ENCODE data around the gene EFNB1.

EFNB1 gene

DNA sequence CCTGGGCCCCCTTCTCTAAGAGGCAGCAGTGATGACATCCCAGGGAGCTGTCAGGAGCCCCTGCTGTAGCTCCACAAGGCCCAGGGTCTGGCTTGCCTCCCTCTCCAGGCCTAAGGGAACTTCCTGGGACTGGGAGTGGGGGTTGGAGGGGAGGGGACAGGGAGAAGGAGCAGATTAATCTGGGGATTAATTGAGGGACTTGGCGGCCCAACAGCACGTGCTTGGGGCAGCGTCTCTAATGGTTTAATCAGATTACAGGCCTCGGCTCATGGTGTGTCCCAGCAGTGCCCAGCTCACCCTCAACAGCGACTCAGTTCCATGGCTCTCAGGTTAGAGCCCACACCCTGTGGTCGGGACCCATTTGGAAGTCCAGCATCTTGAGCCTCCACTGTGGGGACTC, 47.9 kb downstream of the EFNB1 start:
- TF ChIP-seq CTCF (IDR thresholded peaks at IDR 0.05; ENCODE audit: low read depth, low read length): no peak
- no peak for DNase-seq (ENCODE audit: extremely low read depth, low read depth)

DNA sequence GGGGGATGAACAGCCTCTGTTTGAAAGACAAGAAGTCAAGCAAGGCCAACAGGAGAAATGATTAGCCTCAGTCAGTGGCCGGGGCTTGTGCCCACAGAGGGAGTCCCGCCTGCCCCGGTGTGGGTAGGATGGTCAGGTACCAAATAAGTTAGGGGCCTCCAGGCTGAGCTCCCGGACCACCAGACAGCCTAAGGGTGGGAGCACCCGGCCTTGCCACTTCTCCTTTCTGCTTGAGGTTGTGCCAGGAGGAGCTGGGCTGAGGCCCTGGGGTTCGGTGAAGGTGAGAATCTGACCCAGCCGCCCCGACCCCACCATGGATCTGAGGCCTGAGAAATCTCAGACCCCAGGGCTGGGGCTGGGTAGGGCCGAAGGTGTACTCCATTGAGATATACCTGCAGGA, 48.8 kb downstream of the EFNB1 start:
- no peak for TF ChIP-seq CTCF (IDR thresholded peaks at IDR 0.05; ENCODE audit: low read depth, low read length)

GRCh38 chrX:68878977-68879645, 50.3 kb downstream of the EFNB1 start:
- DNase-seq (ENCODE audit: extremely low read depth, low read depth): no peak
- no peak for TF ChIP-seq CTCF (IDR thresholded peaks at IDR 0.05; ENCODE audit: low read depth, low read length)

More for the DNA sequence above, 48.8 kb downstream of the EFNB1 start:
- no peak for DNase-seq (ENCODE audit: extremely low read depth, low read depth)

DNA sequence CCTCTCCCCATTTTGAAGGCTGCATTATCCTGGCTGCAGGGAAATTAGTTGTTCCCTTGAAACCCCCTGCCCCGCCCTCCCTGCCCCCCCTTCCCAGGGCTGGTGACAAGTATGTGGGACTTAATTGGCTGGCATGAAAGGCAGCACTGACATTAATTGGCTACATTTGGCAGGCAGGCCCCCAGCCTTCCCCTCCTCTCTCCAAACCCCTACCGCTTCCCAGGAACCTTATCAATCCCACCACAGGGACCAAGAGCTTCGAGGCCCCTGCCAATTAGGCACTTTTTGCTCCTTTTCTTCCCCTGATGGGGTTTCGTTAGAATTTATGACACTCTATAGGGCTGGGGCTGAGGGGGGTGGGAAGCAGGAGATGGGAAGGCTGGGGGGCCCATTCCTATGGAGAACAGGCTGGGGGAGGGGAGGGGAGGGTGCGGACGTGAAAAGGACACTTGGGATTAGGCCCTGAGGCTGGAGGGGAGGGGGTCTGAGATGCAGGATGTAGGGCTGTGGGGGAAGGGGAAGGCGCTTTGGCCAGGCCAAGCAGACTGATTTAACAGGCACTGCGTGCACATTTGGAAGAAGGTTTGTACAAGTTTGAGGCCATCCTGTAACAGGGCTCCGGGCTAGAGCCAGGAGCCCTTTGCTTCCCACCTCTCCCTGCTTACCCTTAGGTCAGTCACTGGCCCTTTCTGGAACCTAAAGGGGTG, 52.2 kb downstream of the EFNB1 start:
- no peak for TF ChIP-seq CTCF (IDR thresholded peaks at IDR 0.05; ENCODE audit: low read depth, low read length)
- no peak for DNase-seq (ENCODE audit: extremely low read depth, low read depth)

- TF ChIP-seq CTCF (IDR thresholded peaks at IDR 0.05; ENCODE audit: low read depth, low read length): no peak
- no peak for DNase-seq (ENCODE audit: extremely low read depth, low read depth)
Measured at GRCh38 chrX:68881911-68882310, 53.1 kb downstream of the EFNB1 start.

DNA sequence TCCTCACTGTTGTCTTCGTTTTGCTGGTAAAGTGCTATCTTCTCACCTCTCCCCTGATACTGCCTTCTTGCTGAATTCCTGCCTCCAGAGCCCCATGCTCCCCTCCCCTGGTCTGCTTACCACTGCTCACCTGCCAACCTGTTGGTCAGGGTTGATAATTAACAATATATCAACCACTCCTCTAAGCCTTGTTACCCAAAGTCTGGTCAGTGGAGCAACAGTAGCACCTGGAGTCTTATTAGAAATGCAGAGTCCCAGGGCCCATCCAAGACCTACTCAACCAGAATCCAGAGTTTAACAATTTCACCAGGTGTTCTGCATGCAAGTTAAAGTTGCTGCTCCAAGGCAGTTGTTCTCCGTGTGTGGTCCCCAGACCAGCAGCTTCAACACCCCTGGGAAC, 55.0 kb downstream of the EFNB1 start:
- DNase-seq (ENCODE audit: extremely low read depth, low read depth): no peak
- TF ChIP-seq CTCF (IDR thresholded peaks at IDR 0.05; ENCODE audit: low read depth, low read length): no peak

DNA sequence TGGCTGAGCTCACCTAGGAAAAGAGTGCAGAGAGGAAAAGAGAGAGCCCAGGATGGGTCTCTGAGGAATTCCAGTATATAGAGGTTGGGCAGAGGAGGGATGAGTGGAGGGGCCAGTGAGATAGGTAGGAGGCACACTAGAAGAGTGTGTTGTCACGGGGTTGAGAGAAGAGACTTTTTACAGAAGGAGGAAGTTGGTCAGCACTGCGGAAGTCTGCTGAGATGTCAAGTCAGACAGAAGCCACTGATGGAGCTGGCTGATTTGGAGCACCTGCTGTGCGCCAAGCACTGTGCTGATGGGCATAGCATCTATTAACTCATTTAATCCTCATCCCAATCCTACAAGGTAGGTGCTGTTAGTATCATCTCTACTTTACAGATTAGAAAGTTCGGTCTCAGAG, 60.4 kb downstream of the EFNB1 start:
- no peak for TF ChIP-seq CTCF (IDR thresholded peaks at IDR 0.05; ENCODE audit: low read depth, low read length)
- DNase-seq (ENCODE audit: extremely low read depth, low read depth): no peak

All from AG09319 (cell line).